Activated naive CD8-positive, alpha-beta T cell treated with anti-CD3 and anti-CD28 coated beads for 36 hours (primary cell): ENCODE data around the gene NIF3L1. TPM values are rescaled to one million over a fixed set of nuclear protein-coding genes. Genes with fewer than 3 reads are reported as not detected.

ENCODE experiments used
- DNase-seq: peaks from one replicate; pipeline ENCODE4 v3.0.0; 2021
- H3K27ac Mint-ChIP-seq: one replicate; pipeline ENCODE4 v1.8.0; 2022; ENCODE audit warnings: mild to moderate bottlenecking, moderate library complexity, mixed read lengths
- H3K27me3 Mint-ChIP-seq: one replicate; pipeline ENCODE4 v1.8.0; 2022; ENCODE audit warnings: mild to moderate bottlenecking, mixed read lengths
- H3K36me3 Mint-ChIP-seq: one replicate; pipeline ENCODE4 v1.8.0; 2021; ENCODE audit warnings: mild to moderate bottlenecking, mixed read lengths
- H3K4me1 Mint-ChIP-seq: one replicate; pipeline ENCODE4 v1.8.0; 2021; ENCODE audit warnings: mixed read lengths
- H3K4me3 Mint-ChIP-seq: one replicate; pipeline ENCODE4 v1.8.0; 2022; ENCODE audit warnings: mild to moderate bottlenecking, moderate library complexity, mixed read lengths
- H3K9me3 Mint-ChIP-seq: one replicate; pipeline ENCODE4 v1.8.0; 2022; ENCODE audit warnings: mixed read lengths
- total RNA-seq, 2 experiments: library from RNA; stranded (reverse); gene quantifications; one replicate each; pipeline ENCODE4 v1.2.3, GENCODE V29; 2021

NIF3L1 gene
- total RNA-seq: 10 to 100 TPM; 30.2 to 33.9 TPM

- Mint-ChIP-seq H3K27me3 (no peaks in the 10 kb centered on the region), H3K27ac (peak within 1 kb of the TSS; percentile 100), H3K36me3 (peaks cover 39% of the 10 kb centered on the region), H3K4me3 (peak within 1 kb of the TSS; percentile 98), H3K4me1 (peaks cover 46% of the 10 kb centered on the region), H3K9me3 (no peaks in the 10 kb centered on the region)
- peak; percentile 98 for DNase-seq
Measured at GRCh38 chr2:200888704-200889625, at the start of gene NIF3L1, which contains the start of gene PPIL3. Gene NIF3L1 (plus strand): TSS chr2:200889371. CDS start chr2:200891944, 2,573 bp downstream. Gene PPIL3 (minus strand): TSS chr2:200889077. CDS start chr2:200887615, 1,462 bp downstream.

GRCh38 chr2:200839513-200839912 lies 49.7 kb upstream of the NIF3L1 start:
- no peak overlapping the region for H3K27ac Mint-ChIP-seq
- H3K4me1 Mint-ChIP-seq: no peaks in the 10 kb centered on the region
- H3K27me3 Mint-ChIP-seq: no peaks in the 10 kb centered on the region
- DNase-seq: no peak
- peaks cover 2% of the 10 kb centered on the region for H3K36me3 Mint-ChIP-seq
- peaks cover 6% of the 10 kb centered on the region for H3K9me3 Mint-ChIP-seq
- no peak overlapping the region for H3K4me3 Mint-ChIP-seq

GRCh38 chr2:200843993-200844948 lies 44.9 kb upstream of the NIF3L1 start:
- H3K36me3 Mint-ChIP-seq: no peaks in the 10 kb centered on the region
- no peaks in the 10 kb centered on the region for H3K9me3 Mint-ChIP-seq
- H3K27ac Mint-ChIP-seq: no peak overlapping the region
- no peak for DNase-seq
- no peaks in the 10 kb centered on the region for H3K4me1 Mint-ChIP-seq
- H3K4me3 Mint-ChIP-seq: no peak overlapping the region
- H3K27me3 Mint-ChIP-seq: no peaks in the 10 kb centered on the region

- DNase-seq: no peak
- Mint-ChIP-seq H3K27ac (no peak overlapping the region), H3K4me3 (no peak overlapping the region), H3K27me3 (no peaks in the 10 kb centered on the region), H3K9me3 (no peaks in the 10 kb centered on the region), H3K36me3 (peaks cover 2% of the 10 kb centered on the region), H3K4me1 (no peaks in the 10 kb centered on the region)
Measured at GRCh38 chr2:200845194-200845593, 44.0 kb upstream of the NIF3L1 start.

- Mint-ChIP-seq H3K4me3 (no peak overlapping the region), H3K27me3 (no peaks in the 10 kb centered on the region), H3K4me1 (no peaks in the 10 kb centered on the region), H3K36me3 (peaks cover 8% of the 10 kb centered on the region), H3K9me3 (no peaks in the 10 kb centered on the region), H3K27ac (no peak overlapping the region)
- no peak for DNase-seq
Measured at GRCh38 chr2:200845669-200846325, 43.4 kb upstream of the NIF3L1 start.

- Mint-ChIP-seq H3K4me3 (no peak overlapping the region), H3K36me3 (peaks cover 21% of the 10 kb centered on the region), H3K4me1 (no peaks in the 10 kb centered on the region), H3K27ac (no peak overlapping the region), H3K9me3 (no peaks in the 10 kb centered on the region), H3K27me3 (no peaks in the 10 kb centered on the region)
- no peak for DNase-seq
Measured at GRCh38 chr2:200847269-200847668, 41.9 kb upstream of the NIF3L1 start.

- no peaks in the 10 kb centered on the region for H3K4me1 Mint-ChIP-seq
Measured at GRCh38 chr2:200847939-200848338, 41.2 kb upstream of the NIF3L1 start.

GRCh38 chr2:200850512-200851256 lies 38.5 kb upstream of the NIF3L1 start:
- peaks cover 47% of the 10 kb centered on the region for H3K36me3 Mint-ChIP-seq
- no peaks in the 10 kb centered on the region for H3K27me3 Mint-ChIP-seq
- H3K4me1 Mint-ChIP-seq: no peaks in the 10 kb centered on the region
- no peak for DNase-seq
- H3K9me3 Mint-ChIP-seq: no peaks in the 10 kb centered on the region
- peak overlapping the region; percentile 31 for H3K27ac Mint-ChIP-seq
- H3K4me3 Mint-ChIP-seq: no peak overlapping the region

More at GRCh38 chr2:200847939-200848338, 41.2 kb upstream of the NIF3L1 start:
- Mint-ChIP-seq H3K36me3 (peaks cover 28% of the 10 kb centered on the region), H3K9me3 (no peaks in the 10 kb centered on the region), H3K27me3 (no peaks in the 10 kb centered on the region), H3K27ac (no peak overlapping the region), H3K4me3 (no peak overlapping the region)
- DNase-seq: no peak

- H3K27ac Mint-ChIP-seq: peak overlapping the region; percentile 31
- no peak for DNase-seq
- no peaks in the 10 kb centered on the region for H3K9me3 Mint-ChIP-seq
- peaks cover 51% of the 10 kb centered on the region for H3K36me3 Mint-ChIP-seq
- no peak overlapping the region for H3K4me3 Mint-ChIP-seq
- H3K27me3 Mint-ChIP-seq: no peaks in the 10 kb centered on the region
- peaks cover 5% of the 10 kb centered on the region for H3K4me1 Mint-ChIP-seq
Measured at GRCh38 chr2:200851398-200852248, 37.5 kb upstream of the NIF3L1 start.

GRCh38 chr2:200852605-200853004 lies 36.6 kb upstream of the NIF3L1 start:
- H3K9me3 Mint-ChIP-seq: no peaks in the 10 kb centered on the region
- no peak overlapping the region for H3K27ac Mint-ChIP-seq
- peaks cover 8% of the 10 kb centered on the region for H3K4me1 Mint-ChIP-seq
- H3K36me3 Mint-ChIP-seq: peaks cover 60% of the 10 kb centered on the region
- no peak for DNase-seq
- H3K27me3 Mint-ChIP-seq: no peaks in the 10 kb centered on the region
- H3K4me3 Mint-ChIP-seq: no peak overlapping the region

GRCh38 chr2:200856806-200857205 lies 32.4 kb upstream of the NIF3L1 start:
- H3K36me3 Mint-ChIP-seq: peaks cover 80% of the 10 kb centered on the region
- no peak overlapping the region for H3K4me3 Mint-ChIP-seq
- H3K4me1 Mint-ChIP-seq: peaks cover 38% of the 10 kb centered on the region
- H3K27ac Mint-ChIP-seq: peak overlapping the region; percentile 46
- DNase-seq: no peak
- no peaks in the 10 kb centered on the region for H3K27me3 Mint-ChIP-seq
- no peaks in the 10 kb centered on the region for H3K9me3 Mint-ChIP-seq

- no peaks in the 10 kb centered on the region for H3K9me3 Mint-ChIP-seq
- no peaks in the 10 kb centered on the region for H3K27me3 Mint-ChIP-seq
- DNase-seq: peak; percentile 56
- H3K36me3 Mint-ChIP-seq: peaks cover 80% of the 10 kb centered on the region
- peak overlapping the region; percentile 95 for H3K27ac Mint-ChIP-seq
- H3K4me3 Mint-ChIP-seq: peak overlapping the region; percentile 91
- peaks cover 44% of the 10 kb centered on the region for H3K4me1 Mint-ChIP-seq
Measured at GRCh38 chr2:200860092-200860795, 28.9 kb upstream of the NIF3L1 start.
